Neural cell (in vitro differentiated cells): ENCODE data around the gene PMIS2. TPM values are rescaled to one million over a fixed set of nuclear protein-coding genes. Genes with fewer than 3 reads are reported as not detected.

Experiments used
- H2AFZ ChIP-seq: fragments of 200-600, 300-800 bp; sonication (generic), shearing (Covaris generic); 2 replicates; pipeline ENCODE4 v1.6.0; 2014; ENCODE audit warnings: low read depth, mild to moderate bottlenecking, antibody characterized with exemption, low read length, moderate library complexity
- H3F3A ChIP-seq: fragments of 200-600 bp; shearing (Covaris generic); 2 replicates; pipeline ENCODE4 v1.6.1; 2016; ENCODE audit warnings: mild to moderate bottlenecking, moderate library complexity, mixed read lengths, antibody characterized with exemption, low read length; ENCODE audit not compliant: insufficient read depth, poor library complexity, severe bottlenecking
- H3K27ac ChIP-seq: fragments of 200-600, 300-800 bp; sonication (generic), shearing (Covaris generic); 2 replicates; pipeline ENCODE4 v1.5.1; 2014; ENCODE audit warnings: mild to moderate bottlenecking, low read length, moderate library complexity
- H3K27me3 ChIP-seq: fragments of 300-800, 200-600 bp; sonication (generic), shearing (Covaris generic); 2 replicates; pipeline ENCODE4 v1.6.0; 2014; ENCODE audit warnings: mild to moderate bottlenecking, low read depth, low read length, moderate library complexity; ENCODE audit not compliant: insufficient read depth
- H3K36me3 ChIP-seq: fragments of 300-800, 200-600 bp; sonication (generic), shearing (Covaris generic); 2 replicates; pipeline ENCODE4 v1.5.1; 2014; ENCODE audit warnings: mild to moderate bottlenecking, antibody characterized with exemption, low read length, moderate library complexity; ENCODE audit not compliant: insufficient read depth
- H3K4me2 ChIP-seq: fragments of 300-800, 200-600 bp; sonication (generic), shearing (Covaris generic); 2 replicates; pipeline ENCODE4 v1.6.0; 2014; ENCODE audit warnings: mild to moderate bottlenecking, low read length
- H3K4me3 ChIP-seq: fragments of 300-800, 200-600 bp; sonication (generic), shearing (Covaris generic); 2 replicates; pipeline ENCODE4 v1.5.1; 2014; ENCODE audit warnings: mild to moderate bottlenecking, low read length, moderate library complexity
- H3K79me2 ChIP-seq: fragments of 200-600 bp; shearing (Covaris generic); replicated peaks from 2 replicates; pipeline ENCODE4 v1.6.0; 2014; ENCODE audit warnings: mild to moderate bottlenecking, low read length, moderate library complexity; ENCODE audit not compliant: insufficient read depth
- H3K9ac ChIP-seq: fragments of 300-800, 200-600 bp; sonication (generic), shearing (Covaris generic); 2 replicates; pipeline ENCODE4 v1.6.1; 2016; ENCODE audit warnings: mild to moderate bottlenecking, low read length, mixed read lengths
- H3K9me2 ChIP-seq: fragments of 200-600 bp; shearing (Covaris generic); 2 replicates; pipeline ENCODE4 v1.6.1; 2016; ENCODE audit warnings: mild to moderate bottlenecking, low read length, mixed read lengths; ENCODE audit not compliant: insufficient read depth
- H3K9me3 ChIP-seq: fragments of 200-600, 300-800 bp; sonication (generic), shearing (Covaris generic); 2 replicates; pipeline ENCODE4 v1.6.1; 2016; ENCODE audit warnings: mild to moderate bottlenecking, mixed run types, low read length, moderate library complexity, mixed read lengths
- H4K20me1 ChIP-seq: fragments of 200-600 bp; shearing (Covaris generic); 2 replicates; pipeline ENCODE4 v1.6.1; 2016; ENCODE audit warnings: mild to moderate bottlenecking, mixed run types; ENCODE audit not compliant: insufficient read depth
- CTCF ChIP-seq: fragments of 450-650 bp; IDR thresholded peaks from 2 replicates; pipeline ENCODE4 v1.5.1; 2014; ENCODE audit warnings: antibody characterized with exemption, mild to moderate bottlenecking, moderate library complexity; ENCODE audit not compliant: poor library complexity, severe bottlenecking
- EP300 ChIP-seq: fragments of 450-650 bp; conservative IDR thresholded peaks from 2 replicates; pipeline ENCODE4 v1.6.1; 2014; ENCODE audit warnings: antibody characterized with exemption, mild to moderate bottlenecking, moderate library complexity; ENCODE audit not compliant: poor library complexity, severe bottlenecking
- EZH2 ChIP-seq: fragments of 200-600, 300-800 bp; shearing (Covaris generic), sonication (generic); IDR thresholded peaks from 2 replicates; pipeline ENCODE4 v1.6.1; 2014; ENCODE audit warnings: antibody characterized with exemption, low read length, borderline replicate concordance, mild to moderate bottlenecking; ENCODE audit not compliant: insufficient read depth, poor library complexity, severe bottlenecking
- MXI1 ChIP-seq: fragments of 450-650 bp; conservative IDR thresholded peaks from 2 replicates; pipeline ENCODE4 v1.6.1; 2014; ENCODE audit warnings: antibody characterized with exemption, mild to moderate bottlenecking; ENCODE audit not compliant: poor library complexity, severe bottlenecking
- POLR2AphosphoS5 ChIP-seq: IDR thresholded peaks from 2 replicates; pipeline ENCODE4 v1.6.1; 2012
- RAD21 ChIP-seq: fragments of 450-650 bp; conservative IDR thresholded peaks from 2 replicates; pipeline ENCODE4 v1.6.1; 2014; ENCODE audit warnings: antibody characterized with exemption, mild to moderate bottlenecking, moderate library complexity
- SMC3 ChIP-seq: fragments of 450-650 bp; conservative IDR thresholded peaks from 2 replicates; pipeline ENCODE4 v1.6.1; 2014; ENCODE audit warnings: antibody characterized with exemption, mild to moderate bottlenecking, moderate library complexity; ENCODE audit not compliant: poor library complexity
- TAF1 ChIP-seq: IDR thresholded peaks from 2 replicates; pipeline ENCODE4 v1.6.1; 2012; ENCODE audit warnings: low read depth
- polyA plus RNA-seq: library from polyadenylated mRNA; depleted of rRNA; stranded (reverse); fragments of >200 nt; gene quantifications from 2 replicates; pipeline ENCODE4 v1.2.3, GENCODE V29; 2014
- TF ChIP-seq, protein P1 (sequence below): IDR thresholded peaks from 2 replicates; pipeline ENCODE4 v1.6.1; 2012; ENCODE audit warnings: borderline replicate concordance

Gene PMIS2
- polyA plus RNA-seq, 1 donor from 2014 or later: not detected

DNA sequence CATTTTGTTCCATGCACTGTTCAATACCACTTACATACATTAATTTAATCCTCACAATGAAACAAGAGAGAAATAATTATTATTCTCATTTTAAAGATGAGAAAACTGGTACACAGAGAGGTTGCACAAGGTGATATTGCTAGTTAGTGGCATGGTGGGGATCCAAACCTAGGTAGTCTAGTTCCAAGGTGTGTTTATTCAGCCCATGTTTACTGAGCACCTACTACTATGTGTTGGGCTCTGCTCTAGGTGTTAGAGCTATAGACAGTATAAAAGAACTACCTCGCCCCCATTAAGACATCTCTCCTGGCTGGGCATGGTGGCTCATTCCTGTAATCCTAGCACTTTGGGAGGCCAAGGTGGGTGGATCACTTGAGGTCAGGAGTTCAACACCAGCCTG lies 3.2 kb upstream of the PMIS2 start:
- Histone ChIP-seq H4K20me1 (no peaks in the 10 kb centered on the region), H2AFZ (no peak overlapping the region), H3F3A (no peaks in the 10 kb centered on the region), H3K36me3 (no peaks in the 10 kb centered on the region), H3K27ac (no peak overlapping the region), H3K27me3 (no peaks in the 10 kb centered on the region), H3K79me2 (no peaks in the 10 kb centered on the region), H3K4me2 (no peak overlapping the region), H3K9ac (no peak overlapping the region), H3K9me2 (no peaks in the 10 kb centered on the region), H3K4me3 (no peak overlapping the region), H3K9me3 (no peaks in the 10 kb centered on the region)
- TF ChIP-seq SMC3 (no peak), TAF1 (no peak), EZH2 (no peak), RAD21 (no peak), EP300 (no peak), MXI1 (no peak), CTCF (no peak), POLR2AphosphoS5 (no peak)
- TF ChIP-seq, protein P1, sequence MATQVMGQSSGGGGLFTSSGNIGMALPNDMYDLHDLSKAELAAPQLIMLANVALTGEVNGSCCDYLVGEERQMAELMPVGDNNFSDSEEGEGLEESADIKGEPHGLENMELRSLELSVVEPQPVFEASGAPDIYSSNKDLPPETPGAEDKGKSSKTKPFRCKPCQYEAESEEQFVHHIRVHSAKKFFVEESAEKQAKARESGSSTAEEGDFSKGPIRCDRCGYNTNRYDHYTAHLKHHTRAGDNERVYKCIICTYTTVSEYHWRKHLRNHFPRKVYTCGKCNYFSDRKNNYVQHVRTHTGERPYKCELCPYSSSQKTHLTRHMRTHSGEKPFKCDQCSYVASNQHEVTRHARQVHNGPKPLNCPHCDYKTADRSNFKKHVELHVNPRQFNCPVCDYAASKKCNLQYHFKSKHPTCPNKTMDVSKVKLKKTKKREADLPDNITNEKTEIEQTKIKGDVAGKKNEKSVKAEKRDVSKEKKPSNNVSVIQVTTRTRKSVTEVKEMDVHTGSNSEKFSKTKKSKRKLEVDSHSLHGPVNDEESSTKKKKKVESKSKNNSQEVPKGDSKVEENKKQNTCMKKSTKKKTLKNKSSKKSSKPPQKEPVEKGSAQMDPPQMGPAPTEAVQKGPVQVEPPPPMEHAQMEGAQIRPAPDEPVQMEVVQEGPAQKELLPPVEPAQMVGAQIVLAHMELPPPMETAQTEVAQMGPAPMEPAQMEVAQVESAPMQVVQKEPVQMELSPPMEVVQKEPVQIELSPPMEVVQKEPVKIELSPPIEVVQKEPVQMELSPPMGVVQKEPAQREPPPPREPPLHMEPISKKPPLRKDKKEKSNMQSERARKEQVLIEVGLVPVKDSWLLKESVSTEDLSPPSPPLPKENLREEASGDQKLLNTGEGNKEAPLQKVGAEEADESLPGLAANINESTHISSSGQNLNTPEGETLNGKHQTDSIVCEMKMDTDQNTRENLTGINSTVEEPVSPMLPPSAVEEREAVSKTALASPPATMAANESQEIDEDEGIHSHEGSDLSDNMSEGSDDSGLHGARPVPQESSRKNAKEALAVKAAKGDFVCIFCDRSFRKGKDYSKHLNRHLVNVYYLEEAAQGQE: no peak

GRCh38 chr19:35587321-35587720 lies 1.3 kb downstream of the PMIS2 start:
- Histone ChIP-seq H2AFZ (no peak overlapping the region), H3K79me2 (no peaks in the 10 kb centered on the region), H3F3A (no peaks in the 10 kb centered on the region), H3K36me3 (no peaks in the 10 kb centered on the region), H3K9me2 (no peaks in the 10 kb centered on the region), H3K27ac (no peak overlapping the region), H3K4me3 (no peak overlapping the region), H3K9me3 (no peaks in the 10 kb centered on the region), H3K4me2 (no peak overlapping the region), H4K20me1 (no peaks in the 10 kb centered on the region), H3K27me3 (no peaks in the 10 kb centered on the region), H3K9ac (no peak overlapping the region)
- TF ChIP-seq SMC3 (no peak), TAF1 (no peak), EP300 (no peak), CTCF (no peak), MXI1 (no peak), EZH2 (no peak)
